SK-N-SH (cell line): ENCODE results near the gene NLGN2. TPM values are rescaled to one million over a fixed set of nuclear protein-coding genes. Genes with fewer than 3 reads are reported as not detected.

Experiments used
- CTCF ChIA-PET: fragments of 300-600, 350-600 bp; formaldehyde crosslinking; extraction: SDS; loops from one replicate; lab custom pipeline; 2021; lab: Yijun Ruan, JAX
- POLR2A ChIA-PET: fragments of 350-600 bp; sonication (Branson Sonifier 250); formaldehyde crosslinking; extraction: SDS; loops from one replicate; lab custom pipeline; 2020; ENCODE audit warnings: antibody characterized with exemption, inconsistent platforms; lab: Yijun Ruan, JAX
- DNase-seq: peaks from one replicate; pipeline ENCODE4 v3.0.0; 2012
- H2AFZ ChIP-seq: fragments of 200-600 bp; sonication (generic); 2 replicates; pipeline ENCODE4 v1.8.1; 2016; ENCODE audit warnings: antibody characterized with exemption, mild to moderate bottlenecking, low read depth
- H3F3A ChIP-seq: fragments of 200-600 bp; sonication (generic); replicated peaks from 2 replicates; pipeline ENCODE3; 2016; ENCODE audit warnings: antibody characterized with exemption, mild to moderate bottlenecking; ENCODE audit not compliant: insufficient read depth
- H3K27ac ChIP-seq, 2 experiments: fragments of 200-500 bp in 1 of 2; fragments of 200-600 bp in 1 of 2; sonication (Bioruptor generic) in 1 of 2; sonication (generic), shearing (Covaris generic) in 1 of 2; 2 replicates each; pipeline versions ENCODE4 v1.5.1 to v1.6.1; 2014 to 2016; ENCODE audit warnings: low read depth in 2 of 2, inconsistent platforms in 1 of 2, low read length in 1 of 2, mild to moderate bottlenecking in 1 of 2, mixed read lengths in 1 of 2
- H3K27me3 ChIP-seq: fragments of 200-600 bp; sonication (generic), shearing (Covaris generic); 2 replicates; pipeline ENCODE4 v1.6.1; 2016; ENCODE audit warnings: mixed run types; ENCODE audit not compliant: insufficient read depth
- H3K36me3 ChIP-seq, 2 experiments: fragments of 200-500 bp in 1 of 2; fragments of 200-600 bp in 1 of 2; sonication (Bioruptor generic) in 1 of 2; sonication (generic) in 1 of 2; replicated peaks in 1 of 2; 2 replicates each; pipeline versions ENCODE3 to v1.5.1; 2014 to 2016; ENCODE audit warnings: low read length in 1 of 2, mild to moderate bottlenecking in 1 of 2; ENCODE audit not compliant: insufficient read depth in 2 of 2, control insufficient read depth in 1 of 2
- H3K4me1 ChIP-seq, 2 experiments: fragments of 200-500 bp in 1 of 2; fragments of 200-600 bp in 1 of 2; sonication (Bioruptor generic) in 1 of 2; sonication (generic), shearing (Covaris generic) in 1 of 2; 2 replicates each; pipeline versions ENCODE4 v1.5.1 to v1.6.1; 2014 to 2016; ENCODE audit warnings: low read depth in 1 of 2, low read length in 1 of 2, mixed run types in 1 of 2; ENCODE audit not compliant: insufficient read depth in 2 of 2, control insufficient read depth in 1 of 2
- H3K4me2 ChIP-seq: fragments of 200-600 bp; sonication (generic), shearing (Covaris generic); 2 replicates; pipeline ENCODE4 v1.6.1; 2017; ENCODE audit warnings: mixed run types
- H3K4me3 ChIP-seq, 2 experiments: fragments of 200-500 bp in 1 of 2; fragments of 200-600 bp in 1 of 2; sonication (Bioruptor generic) in 1 of 2; sonication (generic), shearing (Covaris generic) in 1 of 2; 2 replicates each; pipeline versions ENCODE4 v1.5.1 to v1.8.1; 2014 to 2016; ENCODE audit warnings: low read depth in 2 of 2, inconsistent platforms in 1 of 2, low read length in 1 of 2, mild to moderate bottlenecking in 1 of 2, mixed read lengths in 1 of 2, moderate library complexity in 1 of 2
- H3K79me2 ChIP-seq: fragments of 200-600 bp; sonication (generic); 2 replicates; pipeline ENCODE4 v1.8.1; 2017; ENCODE audit warnings: mild to moderate bottlenecking; ENCODE audit not compliant: insufficient read depth
- H3K9ac ChIP-seq: fragments of 200-600 bp; sonication (generic); 2 replicates; pipeline ENCODE4 v1.6.1; 2017; ENCODE audit warnings: mixed run types
- H3K9me2 ChIP-seq: fragments of 200-600 bp; sonication (generic); 2 replicates; pipeline ENCODE4 v1.6.1; 2017; ENCODE audit warnings: mixed run types
- H3K9me3 ChIP-seq: fragments of 200-600 bp; sonication (generic); 2 replicates; pipeline ENCODE4 v1.6.1; 2017; ENCODE audit warnings: mixed run types, mild to moderate bottlenecking, moderate library complexity
- H4K20me1 ChIP-seq: fragments of 200-600 bp; sonication (generic); 2 replicates; pipeline ENCODE4 v1.6.1; 2017; ENCODE audit warnings: mild to moderate bottlenecking, mixed run types; ENCODE audit not compliant: insufficient read depth
- CHD2 ChIP-seq: fragments of 150-350 bp; IDR thresholded peaks from 2 replicates; pipeline ENCODE4 v1.6.1; 2018; ENCODE audit warnings: low read length; ENCODE audit not compliant: partially characterized antibody
- EP300 ChIP-seq, 2 experiments: IDR thresholded peaks; 2 replicates each; pipeline versions ENCODE4 v1.4.0 to v1.6.1; 2012; ENCODE audit warnings: borderline replicate concordance in 1 of 2, low read depth in 1 of 2, low read length in 1 of 2
- EZH2phosphoT487 ChIP-seq: fragments of 200-600 bp; sonication (generic); IDR thresholded peaks from 2 replicates; pipeline ENCODE4 v1.6.1; 2017; ENCODE audit warnings: low read depth, mixed run types, mild to moderate bottlenecking, antibody characterized with exemption, moderate library complexity, borderline replicate concordance
- FOXM1 ChIP-seq: IDR thresholded peaks from 2 replicates; pipeline ENCODE4 v1.4.0; 2012; ENCODE audit warnings: low read depth, mild to moderate bottlenecking
- MXI1 ChIP-seq: IDR thresholded peaks from 2 replicates; pipeline ENCODE4 v1.6.1; 2012; ENCODE audit warnings: mild to moderate bottlenecking, low read depth, low read length, improper control_type of control experiment
- PBX3 ChIP-seq: IDR thresholded peaks from 2 replicates; pipeline ENCODE4; 2012
- POLR2AphosphoS5 ChIP-seq: IDR thresholded peaks from 2 replicates; pipeline ENCODE4 v1.6.1; 2012; ENCODE audit warnings: low read depth, low read length
- REST ChIP-seq: IDR thresholded peaks from 2 replicates; pipeline ENCODE4 v1.6.1; 2012; ENCODE audit warnings: mild to moderate bottlenecking, low read depth, low read length, moderate library complexity
- RFX5 ChIP-seq: IDR thresholded peaks from 2 replicates; pipeline ENCODE4 v1.6.1; 2012; ENCODE audit warnings: mild to moderate bottlenecking, improper control_type of control experiment, low read length
- RXRA ChIP-seq: IDR thresholded peaks from 2 replicates; pipeline ENCODE4 v1.4.0; 2012; ENCODE audit warnings: low read depth, mild to moderate bottlenecking, borderline replicate concordance
- SIN3A ChIP-seq: IDR thresholded peaks from 2 replicates; pipeline ENCODE4 v1.6.1; 2012; ENCODE audit warnings: low read depth, mild to moderate bottlenecking, low read length, moderate library complexity, borderline replicate concordance
- TCF12 ChIP-seq: IDR thresholded peaks from 2 replicates; pipeline ENCODE4 v1.4.0; 2012
- TEAD4 ChIP-seq: IDR thresholded peaks from 2 replicates; pipeline ENCODE4 v1.4.0; 2012; ENCODE audit warnings: mild to moderate bottlenecking, borderline replicate concordance; ENCODE audit not compliant: insufficient read depth
- USF1 ChIP-seq: IDR thresholded peaks from 2 replicates; pipeline ENCODE4 v1.4.0; 2012; ENCODE audit warnings: low read depth, borderline replicate concordance
- YY1 ChIP-seq: IDR thresholded peaks from 2 replicates; pipeline ENCODE4 v1.4.0; 2012; ENCODE audit warnings: low read depth, mild to moderate bottlenecking
- WGBS: methylation state at CpG from one replicate; pipeline ENCODE4 v1.1.6; 2017; ENCODE audit warnings: low lambda C conversion rate; 5-methylcytosine and 5-hydroxymethylcytosine counted together
- polyA plus RNA-seq, 3 experiments: library from polyadenylated mRNA; depleted of rRNA; stranded (reverse); fragments of >200 nt; gene quantifications; 2 replicates each; pipeline ENCODE4 v1.2.3, GENCODE V29; 2012

NLGN2 gene
- polyA plus RNA-seq, 1 of the 3 experiments (the other 2 are of a cell fraction): 29.9 TPM

GRCh38 chr17:7380855-7381683 is 26.6 kb upstream of the NLGN2 start, which contains the start of gene TNK1:
TSS of gene TNK1 (plus strand) at chr17:7381089. CDS start at chr17:7382927, 1,838 bp downstream.
- WGBS: 44% methylated on average over 20 of the region's 52 CpGs
- H3K27me3 ChIP-seq: peaks cover 8% of the 10 kb centered on the region; the same call in 1 of the 2 replicates
- H3K4me1 ChIP-seq: peaks cover 0 to 32% of the 10 kb centered on the region in 2 experiments; a peak in 2 of 4 replicates
- POLR2A ChIA-PET: interaction anchor here (0.6 to 1.2 kb wide), 4 partner anchors 9 to 160 kb away, joined by 3 to 4 read pairs (median 3); partner anchors contain the start of gene TMEM256
- peak; percentile 64 for DNase-seq
- TF ChIP-seq SIN3A (no peak), REST (no peak), POLR2AphosphoS5 (no peak), RXRA (no peak), EP300 (IDR thresholded peaks at IDR 0.05; ENCODE audit: borderline replicate concordance in 1 of 2, low read depth in 1 of 2, low read length in 1 of 2) (no peak), USF1 (no peak), TCF12 (no peak), TEAD4 (no peak), YY1 (no peak), FOXM1 (no peak), RFX5 (no peak), CHD2 (no peak), MXI1 (no peak), EZH2phosphoT487 (no peak), PBX3 (no peak)
- H3K9me2 ChIP-seq: no peaks in the 10 kb centered on the region
- no peaks in the 10 kb centered on the region for H3K9me3 ChIP-seq
- no peak within 1 kb of the TSS for H2AFZ ChIP-seq
- peak within 1 kb of the TSS; percentile 37 for H3K4me2 ChIP-seq
- CTCF ChIA-PET: interaction anchor here (0.8 to 1.3 kb wide), 6 partner anchors 9 to 208 kb away, joined by 3 to 11 read pairs (median 4); no protein-coding TSS in a partner anchor
- no peak within 1 kb of the TSS for H3K9ac ChIP-seq
- H3K27ac ChIP-seq: no peak within 1 kb of the TSS
- H3K79me2 ChIP-seq: no peaks in the 10 kb centered on the region
- H3F3A ChIP-seq: no peaks in the 10 kb centered on the region
- peak within 1 kb of the TSS in 1 of 2 experiments; percentile 32; a peak in 2 of 4 replicates for H3K4me3 ChIP-seq
- H4K20me1 ChIP-seq: no peaks in the 10 kb centered on the region
- H3K36me3 ChIP-seq: no peaks in the 10 kb centered on the region
